NOMO-1 (cell line): Measurements from ENCODE around the gene BOK.
"Not testable (repeated sequence)": the region's sequence is repeated elsewhere in the genome, so short reads cannot be mapped to it uniquely, and the experiment has no call there.

ENCODE experiments used
- DNase-seq, 2 experiments: peaks; one replicate each; lab custom pipeline; 2025; ENCODE audit not compliant: unreplicated experiment in 2 of 2; lab: John Stamatoyannopoulos, UW

Gene BOK

DNA sequence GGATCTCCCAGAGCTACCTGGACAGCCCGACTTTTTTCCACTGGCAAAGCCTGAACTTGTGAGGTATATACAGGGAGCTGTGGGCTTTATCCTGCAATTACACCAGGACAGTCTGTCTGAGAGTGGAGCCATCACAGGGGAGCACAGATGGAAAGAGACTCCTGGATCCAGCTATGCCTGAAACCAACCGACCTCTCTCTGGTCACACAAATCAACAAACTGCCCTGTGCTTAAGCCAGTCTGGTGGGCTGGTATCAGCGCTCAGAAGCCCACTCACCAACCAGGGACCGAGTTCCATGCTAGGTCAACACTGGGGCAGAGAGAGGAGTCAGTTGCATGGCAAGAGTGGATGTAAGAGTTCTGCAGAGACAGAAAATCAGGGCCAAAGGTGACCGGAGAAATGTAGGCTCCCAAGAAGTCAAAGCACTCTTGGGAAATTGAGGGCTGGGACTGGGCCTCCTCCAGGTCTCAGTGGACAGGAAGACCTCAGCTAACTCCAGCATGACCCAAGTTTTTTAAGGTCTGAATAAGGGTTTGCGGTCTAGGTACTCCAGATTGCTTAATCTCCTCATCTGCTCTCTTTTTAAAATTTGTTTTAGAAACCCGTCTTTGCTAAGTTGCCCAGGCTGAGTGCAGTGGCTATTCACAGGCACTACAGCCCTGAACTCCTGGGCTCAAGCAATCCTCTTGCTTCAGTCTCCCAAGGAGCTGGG, 3.8 kb upstream of the BOK start:
- DNase-seq, result no peak

DNA sequence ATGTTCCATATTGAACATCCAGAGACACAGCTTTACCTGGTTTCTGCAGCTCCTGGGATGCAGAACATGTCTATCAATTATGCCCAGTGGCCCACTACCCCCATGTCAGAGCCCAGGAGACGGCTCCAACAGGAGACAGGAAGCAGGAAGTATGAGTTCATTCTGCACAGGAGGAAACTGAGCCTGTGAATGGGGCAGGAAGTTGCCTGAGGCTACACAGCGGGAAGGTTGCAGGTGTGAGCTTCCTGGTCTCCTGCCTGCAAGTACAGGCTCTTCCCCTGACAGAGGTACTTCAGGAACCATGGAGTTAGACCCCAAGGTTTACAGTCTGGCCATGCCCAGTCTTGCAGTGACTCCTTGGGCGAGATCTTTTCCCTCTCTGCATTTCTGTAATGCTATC, 2.8 kb upstream of the BOK start:
- no peak for DNase-seq

DNA sequence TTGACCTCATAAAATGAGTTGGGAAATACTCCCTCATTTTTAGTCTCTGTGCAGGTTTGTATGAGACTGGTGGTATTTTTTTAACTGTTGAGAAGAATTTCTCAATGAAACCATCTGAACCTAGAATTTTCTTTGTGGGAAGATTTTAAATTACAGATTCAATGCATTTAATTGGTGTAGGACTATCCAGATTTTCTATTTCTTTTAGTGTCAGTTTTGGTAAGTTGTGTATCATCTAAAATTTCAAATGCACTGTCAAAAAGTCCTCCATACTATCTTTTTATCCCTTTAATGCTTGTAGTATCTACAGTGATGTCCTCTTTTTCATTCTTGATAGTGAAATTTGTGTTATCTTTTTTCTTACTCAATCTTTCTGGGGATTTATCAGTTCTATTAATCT, 1.8 kb upstream of the BOK start:
- DNase-seq, result no peak

DNA sequence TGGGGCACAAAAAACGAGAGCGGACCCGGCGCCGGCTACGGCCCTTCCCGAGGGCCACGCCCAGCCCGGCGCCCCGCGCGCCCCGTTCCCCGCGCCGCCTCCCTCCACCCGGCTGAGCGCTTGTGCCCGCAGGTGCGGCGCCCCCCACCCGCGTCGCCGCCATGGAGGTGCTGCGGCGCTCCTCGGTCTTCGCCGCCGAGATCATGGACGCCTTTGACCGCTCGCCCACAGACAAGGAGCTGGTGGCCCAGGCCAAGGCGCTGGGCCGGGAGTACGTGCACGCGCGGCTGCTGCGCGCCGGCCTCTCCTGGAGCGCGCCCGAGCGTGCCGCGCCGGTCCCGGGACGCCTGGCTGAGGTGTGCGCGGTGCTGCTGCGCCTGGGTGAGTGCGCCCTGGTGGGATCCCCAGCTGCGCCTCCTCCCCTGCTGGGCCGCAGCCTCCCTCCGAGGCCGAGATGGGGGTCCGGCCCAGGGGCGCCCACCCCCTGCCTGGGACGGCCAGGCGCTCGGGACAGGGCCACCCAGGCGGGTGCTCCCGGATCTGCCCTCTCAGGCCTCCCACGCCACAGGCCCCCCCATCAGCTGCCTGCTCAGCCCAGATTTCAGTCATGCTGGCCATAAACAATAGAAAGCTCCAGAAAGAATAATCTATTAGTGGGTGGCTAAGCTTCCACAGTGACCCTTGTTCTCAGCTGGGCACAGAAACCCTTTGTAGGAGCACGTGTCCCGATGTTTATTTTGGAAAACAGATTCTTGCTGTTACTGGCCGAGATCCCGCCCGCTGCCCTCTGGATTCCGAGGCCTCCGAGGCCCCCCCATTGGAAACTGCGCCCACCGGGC, 997 bp downstream of the BOK start:
- DNase-seq, result peak in 1 of 2 experiments; percentile 2

DNA sequence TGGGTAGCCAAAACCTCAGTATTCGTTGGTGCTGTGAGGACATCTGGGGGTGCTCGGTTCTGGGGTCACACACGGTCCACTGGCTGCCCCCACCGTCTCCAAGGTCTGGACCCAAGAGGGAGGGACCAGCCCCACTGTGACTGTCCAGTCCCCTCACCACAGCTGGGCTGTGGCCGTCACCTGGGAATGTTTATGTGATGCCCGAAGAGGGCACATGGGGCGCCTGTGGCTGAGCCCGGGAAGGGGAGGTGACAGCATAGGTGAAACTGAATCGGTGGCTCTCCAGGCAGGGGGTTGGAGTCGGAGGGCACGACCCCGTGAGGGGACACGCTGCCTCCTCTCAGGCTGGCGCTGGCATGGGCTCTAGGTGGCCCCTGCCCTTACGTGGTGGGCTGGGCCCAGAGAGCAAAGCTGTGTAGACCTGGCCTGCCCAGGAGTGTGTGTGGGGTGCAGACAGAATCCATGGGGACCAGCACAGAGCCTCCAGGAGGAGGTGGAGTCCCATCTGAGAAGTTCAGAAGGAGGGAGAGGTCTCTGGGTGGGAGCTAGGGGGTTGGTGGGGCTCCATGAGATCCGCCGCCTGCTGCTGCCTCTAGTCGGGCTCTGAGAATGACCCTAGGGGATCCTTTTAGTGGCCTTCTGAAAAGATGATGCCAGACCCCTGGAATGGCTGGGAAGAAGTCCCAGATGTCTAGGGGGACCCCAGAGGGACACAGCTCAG, 1.8 kb downstream of the BOK start:
- no peak for DNase-seq

DNA sequence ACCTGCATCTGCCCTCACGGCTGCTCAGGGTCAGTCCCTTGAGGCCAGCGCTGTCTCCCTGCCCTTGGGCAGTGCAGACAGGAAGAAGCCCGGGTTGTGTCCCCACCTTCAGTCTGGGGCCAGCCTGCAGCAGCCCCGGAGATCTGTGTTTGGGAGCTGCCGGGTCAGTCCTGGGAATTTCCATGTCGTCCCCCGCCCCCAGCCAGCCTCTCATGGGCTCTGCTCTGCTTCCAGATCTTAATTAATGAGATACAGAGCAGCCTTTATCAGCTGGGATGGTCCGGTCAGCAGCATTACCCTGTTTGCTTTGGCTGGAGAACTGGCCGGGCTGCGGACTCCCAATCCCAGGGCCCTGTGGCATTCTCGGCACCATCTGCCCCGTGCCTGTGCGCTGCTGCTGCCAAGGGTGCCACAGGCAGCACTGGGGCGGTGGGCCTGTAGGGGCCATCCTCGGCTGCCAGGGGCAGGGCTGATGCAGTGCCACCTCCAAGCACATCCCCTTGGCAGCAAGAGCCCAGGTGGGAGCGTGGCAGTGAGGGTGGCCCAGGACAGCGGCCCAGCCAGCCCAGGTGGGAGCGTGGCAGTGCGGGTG, 2.4 kb downstream of the BOK start:
- no peak for DNase-seq

DNA sequence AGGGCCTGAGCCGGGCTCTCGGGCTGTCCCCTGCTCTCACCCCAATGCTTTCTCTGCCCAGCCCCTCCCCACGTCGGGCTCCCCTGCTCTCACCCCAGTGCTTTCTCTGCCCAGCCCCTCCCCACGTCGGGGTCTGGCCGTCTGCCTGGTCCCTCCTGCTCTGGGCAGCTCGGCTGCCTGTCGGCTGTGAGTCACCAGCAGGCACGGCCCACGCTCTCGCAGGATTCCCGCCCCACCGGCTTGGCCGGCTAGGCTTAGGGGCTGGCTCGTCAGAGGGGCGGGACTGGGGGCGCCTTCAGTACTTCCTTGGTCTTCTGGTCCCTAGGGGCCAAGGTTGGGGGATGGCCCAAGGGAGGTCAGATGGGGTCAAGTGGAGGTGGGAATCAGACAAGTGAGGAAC, 3.3 kb downstream of the BOK start:
- DNase-seq, result no peak

DNA sequence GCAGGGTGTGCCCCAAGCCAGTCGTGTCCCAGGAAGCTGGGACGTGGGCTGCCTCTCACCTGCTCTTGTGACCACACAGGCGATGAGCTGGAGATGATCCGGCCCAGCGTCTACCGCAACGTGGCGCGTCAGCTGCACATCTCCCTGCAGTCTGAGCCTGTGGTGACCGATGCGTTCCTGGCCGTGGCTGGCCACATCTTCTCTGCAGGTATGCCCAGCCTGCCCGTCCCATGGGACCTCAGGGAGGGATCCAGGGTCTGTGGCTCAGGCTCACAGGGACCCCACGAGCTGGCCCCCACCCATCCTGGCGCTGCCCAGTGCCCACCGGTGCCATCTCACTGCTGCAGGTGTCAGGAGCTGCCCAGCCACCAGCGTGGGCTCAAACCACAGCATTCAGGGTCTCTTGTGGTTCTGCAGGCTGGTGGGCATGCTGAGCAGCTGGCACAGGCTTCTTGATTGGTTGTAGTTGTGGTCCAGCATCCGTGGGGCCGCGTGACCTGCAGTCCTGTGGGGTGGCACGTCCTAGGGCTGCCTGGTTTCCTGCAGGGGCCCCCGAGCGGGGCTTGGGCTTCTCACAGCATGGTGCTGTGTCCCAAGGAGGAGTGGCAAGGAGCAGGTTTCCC, 3.8 kb downstream of the BOK start:
- DNase-seq, result no peak

DNA sequence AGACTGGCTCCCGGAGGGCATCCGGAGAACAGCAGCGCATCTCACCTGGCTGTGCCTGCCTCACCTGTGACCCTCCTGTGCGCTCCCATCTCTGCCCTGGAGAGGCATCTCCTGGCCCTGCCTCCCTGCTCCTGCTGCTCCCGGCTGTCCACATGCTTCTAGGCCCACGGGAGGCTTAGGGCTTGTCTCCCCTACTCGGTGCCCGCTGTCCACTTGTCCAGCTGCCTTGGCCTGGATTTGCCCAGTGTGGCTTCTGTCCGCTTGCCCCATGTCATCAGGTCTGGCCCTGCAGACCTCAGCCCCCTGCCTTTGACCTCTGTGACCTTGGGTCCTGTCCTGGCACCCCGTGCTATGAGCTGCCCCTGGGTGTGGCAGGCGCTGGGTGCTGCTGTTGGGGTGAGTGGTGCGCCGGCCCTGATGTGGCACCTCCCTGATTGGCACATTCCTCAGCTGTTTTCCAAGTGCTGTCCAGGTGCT, 4.5 kb downstream of the BOK start:
- no peak for DNase-seq

DNA sequence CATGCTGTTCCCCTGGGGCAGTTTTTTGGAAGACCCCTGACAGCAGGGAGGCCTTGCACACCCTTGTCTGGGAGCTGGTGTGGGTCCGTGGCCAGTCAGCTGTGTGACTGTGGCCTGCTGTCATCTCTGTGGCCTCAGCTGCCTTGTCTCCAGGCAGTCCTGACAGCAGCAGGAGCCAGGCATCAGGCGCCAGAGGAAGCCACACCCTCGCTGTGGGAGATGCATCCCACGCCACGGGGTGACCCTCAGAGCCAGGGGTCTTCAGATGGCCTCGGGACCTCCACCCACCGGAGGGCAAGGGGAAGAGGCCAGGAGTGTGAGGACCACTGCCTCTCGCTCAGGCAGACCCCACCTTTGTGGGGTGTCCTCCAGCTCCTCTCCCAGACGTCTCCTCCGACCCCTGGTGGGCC, 5.0 kb downstream of the BOK start:
- DNase-seq, result no peak

DNA sequence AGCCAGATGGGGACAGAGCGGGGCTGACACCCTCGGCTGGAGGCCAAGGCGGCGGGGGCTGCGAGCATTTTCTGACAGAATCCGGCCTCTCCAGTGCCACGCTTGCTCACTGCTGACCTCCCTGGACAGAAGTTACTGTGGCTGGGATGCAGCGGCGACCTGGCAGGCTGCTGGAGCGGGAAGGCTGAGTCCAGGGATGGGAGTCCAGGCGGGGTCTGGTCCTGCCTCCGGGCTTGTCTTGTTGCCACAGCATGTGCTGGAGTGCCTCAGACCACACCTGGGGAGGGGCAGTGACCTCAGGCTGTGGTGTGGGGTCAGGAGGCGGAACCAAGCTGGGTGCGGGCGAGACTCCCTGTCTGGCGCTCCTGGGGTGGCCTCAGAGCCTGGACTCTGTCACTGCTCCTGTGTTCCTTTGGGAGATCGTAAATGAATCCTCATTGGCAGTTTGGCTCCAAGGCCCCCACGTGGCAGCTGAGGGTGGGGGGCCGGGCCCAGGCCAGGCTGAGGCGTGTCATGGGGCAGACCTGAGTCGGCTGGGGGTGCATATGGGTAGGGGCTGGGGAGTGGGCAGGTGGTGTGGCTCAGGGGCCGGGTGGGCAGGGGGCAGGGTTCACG, 5.5 kb downstream of the BOK start:
- DNase-seq, result no peak

DNA sequence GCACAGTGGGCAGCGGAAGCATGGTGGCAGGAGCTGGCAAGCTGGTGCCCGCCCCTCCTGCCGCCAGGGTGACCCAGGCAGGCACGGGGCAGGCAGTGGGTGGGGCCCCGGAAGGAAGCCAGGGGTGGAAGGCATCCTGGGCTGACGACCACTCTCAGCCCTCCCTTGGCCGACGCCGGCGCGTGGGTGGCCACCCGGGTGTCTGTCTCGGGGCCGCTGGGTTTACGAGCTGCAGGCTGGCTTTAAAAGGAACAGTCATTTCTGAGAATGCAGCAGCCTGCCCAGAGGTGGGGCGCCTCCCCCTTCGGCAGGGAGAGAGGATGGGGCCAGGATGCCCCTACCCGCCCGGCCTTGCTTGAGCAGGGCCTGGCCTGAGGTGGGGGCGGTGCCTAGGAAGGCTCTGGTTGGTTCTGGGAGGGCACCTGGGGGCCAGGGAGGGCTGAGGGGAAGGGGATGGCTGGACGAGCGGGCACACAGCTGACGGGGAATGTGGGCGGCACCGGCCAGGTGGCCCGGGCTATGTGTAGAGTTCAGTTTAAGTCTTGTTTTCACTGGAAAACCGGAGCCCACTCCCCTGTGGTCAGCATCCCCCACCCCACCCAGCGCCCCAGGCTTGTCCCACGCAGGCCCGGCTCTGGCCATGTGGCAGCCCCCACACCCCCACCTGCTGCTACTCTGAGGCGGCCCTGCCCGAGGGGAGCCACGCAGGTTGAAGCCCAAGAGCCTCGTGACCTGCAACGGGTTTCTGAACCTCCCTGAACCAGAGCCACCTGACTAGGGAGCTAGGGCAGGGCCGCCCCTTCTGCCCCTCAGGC, 6.3 kb downstream of the BOK start:
- no peak for DNase-seq

DNA sequence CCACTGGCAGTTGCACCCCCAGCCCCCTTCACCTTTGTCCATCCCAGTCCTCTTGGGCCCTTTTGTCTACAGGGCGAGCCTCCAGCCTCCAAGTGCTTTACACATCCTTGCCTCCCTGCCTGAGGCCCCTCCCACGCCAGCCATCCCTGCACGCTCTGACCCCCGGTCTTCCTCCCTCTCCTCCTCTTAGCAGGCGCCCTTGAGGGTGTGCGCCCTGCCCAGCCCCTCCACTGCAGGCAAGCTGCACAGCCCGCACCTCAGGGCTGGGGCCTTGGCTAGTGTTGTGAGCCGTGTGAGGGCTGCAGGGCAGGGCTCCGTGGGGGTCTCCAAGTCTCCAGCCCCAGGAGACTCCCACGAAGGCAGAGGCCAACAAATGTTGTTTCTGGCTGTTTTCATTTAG, 6.9 kb downstream of the BOK start:
- DNase-seq, result no peak

DNA sequence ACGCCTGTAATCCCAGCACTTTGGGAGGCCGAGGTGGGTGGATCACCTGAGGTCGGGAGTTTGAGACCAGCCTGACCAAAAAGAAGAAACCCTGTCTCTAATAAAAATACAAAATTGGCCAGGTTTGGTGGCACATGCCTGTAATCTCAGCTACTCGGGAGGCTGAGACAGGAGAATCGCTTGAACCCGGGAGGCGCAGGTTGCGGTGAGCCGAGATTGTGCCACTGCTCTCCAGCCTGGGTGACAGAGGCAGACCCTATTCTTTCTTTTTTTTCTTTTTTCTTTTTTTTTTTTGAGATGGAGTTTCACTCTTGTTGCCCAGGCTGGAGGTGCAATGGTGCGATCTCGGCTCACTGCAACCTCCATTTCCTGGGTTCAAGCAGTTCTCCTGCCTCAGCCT, 7.5 kb downstream of the BOK start:
- DNase-seq, result not testable (repeated sequence)

DNA sequence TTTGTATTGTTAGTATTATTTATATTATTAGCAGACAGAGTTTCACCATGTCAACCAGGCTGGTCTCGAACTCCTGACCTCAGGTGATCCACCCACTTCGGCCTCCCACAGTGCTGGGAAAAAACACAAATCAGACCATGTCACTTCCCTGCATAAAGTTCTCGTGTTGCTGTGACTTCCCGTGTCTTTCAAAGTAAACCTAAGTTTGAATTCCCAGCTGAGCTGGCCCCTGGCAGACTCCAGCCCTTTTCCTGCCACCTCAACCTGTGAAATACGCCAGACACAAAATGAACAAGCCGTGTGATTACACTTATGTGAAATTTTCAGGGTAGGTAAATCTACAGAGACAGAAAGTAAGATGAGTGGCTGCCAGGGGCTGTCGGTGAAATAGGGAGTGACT, 7.9 kb downstream of the BOK start:
- no peak for DNase-seq

DNA sequence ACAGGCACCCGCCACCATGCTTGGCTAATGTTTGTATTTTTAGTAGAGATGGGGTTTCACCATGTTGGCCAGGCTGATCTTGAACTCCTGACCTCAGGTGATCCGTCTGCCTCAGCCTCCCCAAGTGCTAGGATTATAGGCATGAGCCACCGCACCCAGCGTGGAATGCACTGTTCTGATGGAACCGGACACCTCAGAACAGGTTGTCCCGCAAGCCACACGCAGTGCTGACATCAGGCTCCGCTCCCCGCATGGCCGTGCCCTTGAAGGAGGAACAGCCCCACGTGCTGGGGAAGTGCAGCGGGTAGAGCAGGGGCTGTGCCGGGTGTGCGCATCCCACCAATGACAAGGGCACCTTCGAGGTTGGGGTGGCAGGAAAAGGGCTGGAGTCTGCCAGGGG, 8.7 kb downstream of the BOK start:
- not testable (repeated sequence) for DNase-seq

DNA sequence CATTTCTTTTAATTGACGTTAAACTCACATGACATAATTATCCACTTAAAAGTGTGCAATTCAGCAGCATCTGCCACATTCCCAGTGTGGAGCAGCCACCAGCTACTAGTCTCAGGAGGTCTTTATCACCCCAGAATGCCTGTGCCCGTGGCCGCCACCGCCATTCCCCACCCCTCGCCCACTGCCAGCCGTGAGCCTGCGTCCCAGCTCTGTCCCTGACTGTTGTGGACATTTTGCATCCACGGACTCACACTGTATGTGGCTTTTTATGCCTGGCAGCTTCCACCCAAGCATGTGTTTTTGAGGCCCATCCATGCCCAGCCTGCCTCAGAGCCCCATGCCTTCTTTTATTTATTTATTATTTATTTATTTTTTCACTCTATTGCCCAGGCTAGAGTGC, 9.2 kb downstream of the BOK start:
- no peak for DNase-seq

DNA sequence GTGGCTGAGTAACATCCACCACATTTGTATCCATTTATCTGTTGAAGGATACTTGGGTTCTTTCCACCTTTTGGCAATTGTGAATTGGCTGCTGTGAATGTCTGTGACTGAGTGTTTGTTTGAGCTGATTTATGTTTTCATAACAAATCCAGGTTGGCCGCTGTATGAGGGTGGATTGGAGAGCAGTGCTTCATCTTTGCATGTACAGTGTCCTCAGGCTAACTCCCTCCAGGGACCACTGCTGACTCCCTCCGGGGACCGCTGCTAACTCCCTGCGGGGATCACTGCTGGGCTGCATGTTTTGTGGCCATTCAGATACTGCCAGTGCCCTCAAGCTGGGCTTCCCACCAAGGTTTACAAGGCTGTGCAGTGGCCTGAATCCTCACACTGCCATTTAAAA, 10.2 kb downstream of the BOK start:
- DNase-seq, result no peak

DNA sequence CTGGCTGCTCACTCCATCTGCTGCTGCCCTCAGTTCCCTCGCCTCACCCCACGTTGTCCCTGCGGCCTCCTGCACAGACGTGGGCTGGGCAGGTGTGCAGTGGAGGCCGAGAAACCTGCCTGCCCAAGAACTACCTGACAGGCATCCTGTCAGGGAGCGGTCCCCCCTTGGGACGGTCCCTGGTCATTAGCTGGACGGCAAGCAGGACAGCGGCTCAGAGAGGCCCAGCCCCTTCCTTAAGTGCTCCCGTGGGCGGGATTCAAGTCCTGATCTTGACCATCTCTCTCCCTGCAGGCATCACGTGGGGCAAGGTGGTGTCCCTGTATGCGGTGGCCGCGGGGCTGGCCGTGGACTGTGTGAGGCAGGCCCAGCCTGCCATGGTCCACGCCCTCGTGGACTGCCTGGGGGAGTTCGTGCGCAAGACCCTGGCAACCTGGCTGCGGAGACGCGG, 11.3 kb downstream of the BOK start:
- DNase-seq, result no peak
